DMS53 treated with DMSO at 0.1 percent for 48 hours (cell line): ENCODE data around the gene VPS35L.

Experiments used
- DNase-seq: peaks from one replicate; lab custom pipeline; 2025; ENCODE audit not compliant: unreplicated experiment; lab: John Stamatoyannopoulos, UW

VPS35L gene

DNA sequence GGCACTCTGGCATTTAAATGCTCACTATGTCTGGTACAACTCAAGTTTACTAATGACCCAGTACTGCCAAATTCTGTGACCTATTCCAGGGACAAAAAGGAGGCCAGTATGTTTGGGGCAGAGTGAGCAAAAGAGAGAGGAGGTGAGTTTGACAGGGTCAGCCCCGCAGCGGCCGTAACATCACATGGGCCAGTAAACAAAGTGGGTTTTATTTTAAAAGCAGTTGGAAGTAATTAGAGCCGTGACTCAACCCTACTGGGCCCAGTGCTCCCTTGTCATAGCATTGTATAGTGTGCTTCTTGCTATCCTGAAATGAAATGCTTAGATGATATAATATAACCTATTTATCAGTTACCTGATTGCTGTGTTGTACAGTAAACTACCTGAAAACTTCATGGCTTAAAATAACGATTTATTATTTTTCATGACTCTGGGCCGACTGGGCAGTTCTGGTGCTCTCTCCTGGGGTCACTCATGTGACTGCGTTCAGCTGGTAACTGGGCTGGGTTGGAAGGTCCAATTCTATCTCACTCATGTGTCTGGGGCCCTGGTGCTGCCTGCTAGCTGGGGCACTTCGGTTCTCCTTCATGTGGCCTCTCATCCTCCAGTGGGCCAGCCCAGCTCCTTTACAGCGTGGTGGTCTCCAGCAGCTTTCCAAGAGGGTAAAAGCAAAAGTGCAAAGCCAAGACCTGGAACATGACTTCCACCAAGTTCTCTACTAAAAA, 189.9 kb downstream of the VPS35L start:
- DNase-seq = no peak

DNA sequence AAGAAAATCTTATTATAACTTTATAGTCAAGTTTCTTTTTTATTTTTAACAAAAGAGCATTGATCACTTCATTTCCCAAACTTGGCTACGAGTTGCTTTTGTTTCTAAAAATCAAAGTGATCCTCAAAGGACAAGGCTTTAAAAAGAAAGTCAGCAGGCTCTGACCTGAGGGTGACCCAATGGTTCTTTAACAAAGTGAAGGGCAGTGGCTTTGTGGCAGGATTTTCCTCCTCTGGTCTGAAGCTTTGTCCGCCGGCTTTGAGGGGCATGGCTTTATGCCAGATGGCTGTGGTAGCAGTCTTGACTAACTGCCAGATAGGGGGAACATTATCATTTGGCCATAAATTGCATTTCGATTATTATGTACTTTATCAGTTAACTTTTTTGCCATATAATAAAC, 191.1 kb downstream of the VPS35L start:
- no peak for DNase-seq

DNA sequence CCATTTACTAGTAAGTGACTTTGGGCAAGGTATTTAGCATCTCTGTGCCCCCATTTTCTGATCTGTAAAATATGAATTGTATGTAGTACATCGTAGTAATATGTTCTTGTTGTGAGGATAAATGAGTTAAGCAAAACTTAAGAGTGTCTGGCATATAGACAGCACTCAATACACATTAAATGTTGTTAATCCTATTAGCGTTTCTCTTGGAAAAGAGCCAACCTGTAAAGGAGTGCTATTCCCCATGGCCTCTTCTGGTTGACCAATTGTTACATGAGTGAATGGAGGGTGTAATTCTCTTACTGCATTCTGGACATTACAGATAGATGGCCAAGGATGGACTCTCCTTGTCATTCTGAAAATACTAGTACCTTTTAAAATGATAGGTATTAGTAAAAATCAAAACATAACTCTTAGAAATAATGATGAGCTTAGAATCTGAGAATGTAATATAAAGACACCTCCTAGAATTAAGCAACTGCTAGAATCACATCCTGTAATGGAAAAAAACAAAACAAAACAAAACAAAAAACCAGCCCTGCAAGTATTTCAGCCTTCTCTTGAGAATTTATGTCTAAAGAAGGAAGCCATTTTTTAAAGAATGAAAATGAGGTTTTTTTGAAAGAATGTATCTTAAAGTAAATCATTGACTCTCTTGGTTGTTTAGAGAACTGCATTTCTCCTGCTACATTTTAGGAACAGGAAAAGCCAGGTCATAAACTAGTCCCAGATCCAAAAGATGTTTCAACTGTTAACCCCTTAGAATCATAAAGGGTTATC, 193.1 kb downstream of the VPS35L start:
- DNase-seq = no peak

DNA sequence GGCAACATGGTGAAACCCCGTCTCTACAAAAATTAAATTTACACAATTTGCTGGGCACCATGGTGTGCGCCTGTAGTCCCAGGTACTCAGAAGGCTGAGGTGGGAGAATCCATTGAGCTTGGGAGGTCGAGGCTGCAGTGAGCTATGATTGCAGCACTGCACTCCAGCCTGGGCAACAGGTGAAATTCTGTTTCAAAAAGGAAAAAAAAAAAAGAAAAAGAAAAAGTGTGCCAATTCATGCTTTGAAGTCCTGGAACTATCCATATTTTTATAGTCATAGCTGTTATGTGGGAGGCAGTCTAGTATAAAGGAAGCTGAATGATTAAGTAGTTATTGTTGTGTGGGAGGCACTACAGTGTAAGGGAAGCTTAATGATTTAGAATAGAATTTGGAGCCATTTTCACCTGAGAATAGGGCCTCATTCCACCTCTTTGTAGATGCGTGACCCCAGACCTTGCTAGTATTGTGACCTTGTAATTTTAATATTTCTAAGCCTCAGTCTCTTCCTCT, 194.1 kb downstream of the VPS35L start:
- no peak for DNase-seq
